Esophagus squamous epithelium (tissue), 5 donors: Measurements from ENCODE around the gene KRTAP5-1. TPM values are rescaled to one million over a fixed set of nuclear protein-coding genes. Genes with fewer than 3 reads are reported as not detected.
A peak's percentile ranks its signal among the peaks of the same experiment; 100 is the strongest.

Source experiments
- DNase-seq: peaks from one replicate; lab custom pipeline; 2025; lab: John Stamatoyannopoulos, UW
- H3K27ac ChIP-seq, 4 donors: fragments of 200-600 bp; sonication (generic); one replicate each; pipeline ENCODE4 v1.5.1; 2016 to 2019; ENCODE audit warnings: mild to moderate bottlenecking in 1 of 4
- H3K27me3 ChIP-seq, 4 donors: fragments of 200-600 bp; sonication (generic); 1 replicate in 3 of 4; 2 replicates in 1 of 4; pipeline versions ENCODE4 v1.5.1 to v1.6.0; 2017 to 2021; ENCODE audit warnings: antibody characterized with exemption in 1 of 4
- H3K36me3 ChIP-seq, 3 donors: fragments of 200-600 bp; sonication (generic); one replicate each; pipeline ENCODE4 v1.5.1; 2016 to 2019
- H3K4me1 ChIP-seq, 3 donors: fragments of 200-600 bp; sonication (generic); one replicate each; pipeline ENCODE4 v1.5.1; 2017 to 2019
- H3K4me3 ChIP-seq, 4 donors: fragments of 200-600 bp; sonication (generic); 1 replicate in 3 of 4; 2 replicates in 1 of 4; pipeline ENCODE4 v1.5.1; 2016 to 2019; ENCODE audit warnings: mild to moderate bottlenecking in 2 of 4, moderate library complexity in 1 of 4
- H3K9me3 ChIP-seq, 3 donors: fragments of 200-600 bp; sonication (generic); one replicate each; pipeline ENCODE4 v1.5.1; 2016 to 2019
- CTCF ChIP-seq, 6 experiments: fragments of 450-650 bp in 4 of 6; fragments of 200-600 bp in 2 of 6; sonication (generic) in 2 of 6; IDR thresholded peaks; one replicate each; pipeline ENCODE4 v1.5.1; 2016 to 2019; ENCODE audit warnings: antibody characterized with exemption in 6 of 6, mild to moderate bottlenecking in 4 of 6, moderate library complexity in 4 of 6
- POLR2A ChIP-seq, 4 donors: fragments of 450-650 bp; IDR thresholded peaks; one replicate each; pipeline ENCODE4 v1.6.1; 2017; ENCODE audit warnings: antibody characterized with exemption in 4 of 4, mild to moderate bottlenecking in 4 of 4, moderate library complexity in 3 of 4
- WGBS, 2 donors: methylation state at CpG; one replicate each; pipeline ENCODE4 v1.1.5; 2018; 5-methylcytosine and 5-hydroxymethylcytosine counted together
- intact Hi-C: fragments of 100-400 bp; cut with DNase I; formaldehyde crosslinking; loops from one replicate; pipeline ENCODE4 v1.15.0; 2022
- total RNA-seq, 4 donors: library from RNA; depleted of rRNA; stranded (reverse); fragments of >200 nt; gene quantifications; one replicate each; pipeline ENCODE4 v1.1.0, GENCODE V29; 2016
- donor health status: DM: yes; HTN: yes; CAD: no.

KRTAP5-1 gene
- total RNA-seq, 4 donors from 2014 or later: not detected

GRCh38 chr11:1574238-1574932 is 10.7 kb downstream of the KRTAP5-1 start:
- Histone ChIP-seq H3K9me3 (peaks cover 0 to 11% (median 5%) of the 10 kb centered on the region in 3 donors), H3K4me1 (peaks cover 22 to 46% (median 28%) of the 10 kb centered on the region in 3 donors), H3K27ac (peak overlapping the region in 3 of 4 donors; percentile 65 to 80 (median 68)), H3K4me3 (peak overlapping the region; percentile 15 to 71 (median 40)), H3K27me3 (peaks cover 0 to 69% (median 7%) of the 10 kb centered on the region in 4 donors), H3K36me3 (no peaks in the 10 kb centered on the region)
- TF ChIP-seq CTCF (IDR thresholded peaks at IDR 0.05): peak; percentile 58 to 92 (median 83)
- no peak for TF ChIP-seq POLR2A (IDR thresholded peaks at IDR 0.05)
- WGBS, 2 donors: 0% methylated on average over 2 to 16 of the region's 64 CpGs
- DNase-seq: no peak
- intact Hi-C loops: loop anchor here (10.0 kb wide), 1 partner anchor 370 kb away; no protein-coding TSS in a partner anchor

GRCh38 chr11:1573903-1574237 is 11.2 kb downstream of the KRTAP5-1 start:
- Histone ChIP-seq H3K27me3 (peaks cover 0 to 69% (median 7%) of the 10 kb centered on the region in 4 donors), H3K4me1 (peaks cover 22 to 49% (median 28%) of the 10 kb centered on the region in 3 donors), H3K4me3 (peak overlapping the region in 3 of 4 donors; percentile 36 to 71 (median 45)), H3K36me3 (no peaks in the 10 kb centered on the region), H3K9me3 (peaks cover 0 to 11% (median 5%) of the 10 kb centered on the region in 3 donors), H3K27ac (peak overlapping the region; percentile 39 to 80 (median 66))
- TF ChIP-seq CTCF (IDR thresholded peaks at IDR 0.05) (no peak), POLR2A (IDR thresholded peaks at IDR 0.05) (peak in 1 of 4 donors; percentile 10)
- intact Hi-C loops: loop anchor here (10.0 kb wide), 1 partner anchor 369 kb away; no protein-coding TSS in a partner anchor
- DNase-seq: no peak
- 4 to 7% methylated on average over 5 to 7 of the region's 7 CpGs for WGBS, 2 donors

DNA sequence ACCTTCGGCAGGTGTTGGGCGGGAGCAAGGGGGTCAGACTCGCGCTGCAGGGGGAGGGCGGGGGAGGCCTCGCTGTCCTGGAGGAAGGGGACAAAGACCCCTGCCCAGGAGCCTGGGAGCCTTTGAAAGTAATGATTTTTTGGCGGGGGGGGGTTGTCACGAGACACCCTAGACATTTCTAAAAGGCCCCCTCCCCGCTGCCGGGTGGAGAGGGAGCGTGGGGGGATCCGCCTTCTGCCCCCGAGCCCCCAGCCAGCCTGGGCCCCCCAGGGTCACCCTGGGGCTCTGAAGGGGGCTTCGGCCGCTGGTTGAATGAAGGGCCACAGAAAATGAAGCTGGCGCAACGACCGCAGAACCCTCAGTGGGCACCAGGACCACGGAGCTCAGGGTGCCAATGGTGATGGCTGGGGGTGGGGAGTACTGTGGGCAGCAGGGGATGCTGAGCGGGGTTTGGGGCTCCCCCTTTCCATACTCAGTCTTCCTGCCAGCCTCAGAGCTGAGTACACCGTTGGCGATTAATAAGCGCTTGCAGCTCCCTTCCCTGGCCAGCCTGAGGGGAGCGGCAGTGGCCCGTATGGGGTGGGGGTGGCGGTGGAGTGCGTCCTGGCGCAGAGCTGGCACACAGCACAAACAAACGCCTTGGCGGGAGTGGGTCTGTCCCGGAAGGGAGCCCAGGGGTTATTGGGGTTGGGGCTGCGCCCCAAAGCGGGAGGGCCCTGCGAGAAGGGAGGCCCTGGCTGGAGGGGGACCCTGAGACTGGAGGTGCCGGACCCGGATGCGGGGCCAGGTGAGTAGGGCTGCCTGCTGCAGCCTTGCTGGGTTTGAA is 11.8 kb downstream of the KRTAP5-1 start:
- no peak for TF ChIP-seq POLR2A (IDR thresholded peaks at IDR 0.05)
- no peak for TF ChIP-seq CTCF (IDR thresholded peaks at IDR 0.05)
- Histone ChIP-seq H3K4me1 (peaks cover 22 to 52% (median 28%) of the 10 kb centered on the region in 3 donors), H3K36me3 (no peaks in the 10 kb centered on the region), H3K4me3 (peak overlapping the region; percentile 36 to 71 (median 51)), H3K27ac (peak overlapping the region; percentile 65 to 80 (median 70)), H3K9me3 (peaks cover 0 to 6% (median 5%) of the 10 kb centered on the region in 3 donors), H3K27me3 (peaks cover 0 to 69% (median 7%) of the 10 kb centered on the region in 4 donors)
- WGBS, 2 donors: 0 to 2% methylated on average over 5 to 19 of the region's 37 CpGs
- intact Hi-C loops: loop anchor here (10.0 kb wide), 1 partner anchor 368 kb away; no protein-coding TSS in a partner anchor
- DNase-seq: no peak

GRCh38 chr11:1572197-1573076 is 12.6 kb downstream of the KRTAP5-1 start, which contains the start of gene DUSP8:
Gene DUSP8, minus strand, starts transcription at chr11:1572271. Its CDS starts 6,445 bp downstream, at chr11:1565826.
- Histone ChIP-seq H3K27ac (peak within 1 kb of the TSS; percentile 68 to 80 (median 74)), H3K4me1 (peaks cover 22 to 52% (median 28%) of the 10 kb centered on the region in 3 donors), H3K36me3 (no peaks in the 10 kb centered on the region), H3K4me3 (peak within 1 kb of the TSS; percentile 42 to 71 (median 52)), H3K27me3 (peaks cover 0 to 64% (median 7%) of the 10 kb centered on the region in 4 donors), H3K9me3 (no peaks in the 10 kb centered on the region)
- DNase-seq: no peak
- no CpG with 5 or more reads among the region's 124 CpGs for WGBS, 2 donors
- intact Hi-C loops: loop anchor here (10.0 kb wide), 1 partner anchor 368 kb away; no protein-coding TSS in a partner anchor
- peak in 1 of 4 donors; percentile 36 for TF ChIP-seq POLR2A (IDR thresholded peaks at IDR 0.05)
- TF ChIP-seq CTCF (IDR thresholded peaks at IDR 0.05): peak in 1 of 6 experiments; percentile 2
